T-helper 2 cell treated with Interferon-gamma antibody and Interleukin-4, amounts not matched to agents 100 ng/mL and 5 ng/mL, for 36 hours (primary cell): ENCODE data around the gene RBKS. TPM values are rescaled to one million over a fixed set of nuclear protein-coding genes. Genes with fewer than 3 reads are reported as not detected.

Source experiments
- intact Hi-C: fragments of 100-400 bp; cut with micrococcal nuclease; formaldehyde crosslinking; loops from one replicate; pipeline ENCODE4 v1.15.1; 2023
- total RNA-seq: library from RNA; stranded (reverse); gene quantifications from 2 replicates; pipeline ENCODE4 v1.2.3, GENCODE V29; 2022

Gene RBKS
- total RNA-seq, 1 donor from 2014 or later: 1.8 TPM

- intact Hi-C loops: no loop called here
Measured at GRCh38 chr2:27838502-27838901, 51.7 kb downstream of the RBKS start.

GRCh38 chr2:27833931-27834330 lies 56.3 kb downstream of the RBKS start:
- intact Hi-C loops: no loop called here

- intact Hi-C loops: no loop called here
Measured at GRCh38 chr2:27832396-27832795, 57.8 kb downstream of the RBKS start.

GRCh38 chr2:27831279-27832050 lies 58.7 kb downstream of the RBKS start:
- intact Hi-C loops: no loop called here

GRCh38 chr2:27830656-27831055 lies 59.5 kb downstream of the RBKS start:
- intact Hi-C loops: no loop called here

- intact Hi-C loops: no loop called here
Measured at GRCh38 chr2:27829791-27830190, 60.4 kb downstream of the RBKS start.

GRCh38 chr2:27828305-27828704 lies 61.9 kb downstream of the RBKS start:
- intact Hi-C loops: no loop called here

- intact Hi-C loops: no loop called here
Measured at GRCh38 chr2:27824401-27824800, 65.8 kb downstream of the RBKS start.

- intact Hi-C loops: no loop called here
Measured at GRCh38 chr2:27823569-27823968, 66.6 kb downstream of the RBKS start.

GRCh38 chr2:27823135-27823534 lies 67.1 kb downstream of the RBKS start:
- intact Hi-C loops: no loop called here

- intact Hi-C loops: no loop called here
Measured at GRCh38 chr2:27822049-27822448, 68.1 kb downstream of the RBKS start.

GRCh38 chr2:27815860-27816438 lies 74.2 kb downstream of the RBKS start:
- intact Hi-C loops: no loop called here

- intact Hi-C loops: no loop called here
Measured at GRCh38 chr2:27814758-27815157, 75.4 kb downstream of the RBKS start.

- intact Hi-C loops: no loop called here
Measured at GRCh38 chr2:27811768-27812167, 78.4 kb downstream of the RBKS start.

GRCh38 chr2:27810455-27810854 lies 79.7 kb downstream of the RBKS start:
- intact Hi-C loops: no loop called here

- intact Hi-C loops: no loop called here
Measured at GRCh38 chr2:27809761-27810241, 80.4 kb downstream of the RBKS start.

- intact Hi-C loops: no loop called here
Measured at GRCh38 chr2:27808984-27809383, 81.2 kb downstream of the RBKS start.

- intact Hi-C loops: no loop called here
Measured at GRCh38 chr2:27808418-27808817, 81.8 kb downstream of the RBKS start.

GRCh38 chr2:27807476-27807875 lies 82.7 kb downstream of the RBKS start:
- intact Hi-C loops: no loop called here

- intact Hi-C loops: no loop called here
Measured at GRCh38 chr2:27806311-27807059, 83.7 kb downstream of the RBKS start.

GRCh38 chr2:27805180-27805579 lies 85.0 kb downstream of the RBKS start:
- intact Hi-C loops: no loop called here

- intact Hi-C loops: no loop called here
Measured at GRCh38 chr2:27804146-27804545, 86.0 kb downstream of the RBKS start.
